ENCODE measurements around the gene EIF3B. TPM values are rescaled to one million over a fixed set of nuclear protein-coding genes. Genes with fewer than 3 reads are reported as not detected.

Gene EIF3B
- total RNA-seq, 1 donor from 2014 or later = 196 TPM

- intact Hi-C loops (cut with micrococcal nuclease) = no loop called here
These were observed 17.9 kb upstream of the EIF3B start for GRCh38 chr7:2336626-2337299.

GRCh38 chr7:2347351-2348063, 7.1 kb upstream of the EIF3B start:
- intact Hi-C loops (cut with micrococcal nuclease) = loop anchor here (1.0 to 2.0 kb wide), 2 partner anchors 683 to 768 kb away; no protein-coding TSS in a partner anchor

GRCh38 chr7:2350055-2350454, 4.6 kb upstream of the EIF3B start:
- intact Hi-C loops (cut with micrococcal nuclease) = no loop called here

GRCh38 chr7:2350861-2351260, 3.8 kb upstream of the EIF3B start:
- intact Hi-C loops (cut with micrococcal nuclease) = no loop called here

GRCh38 chr7:2353113-2353935, 1.3 kb upstream of the EIF3B start:
- intact Hi-C loops (cut with micrococcal nuclease) = no loop called here

- intact Hi-C loops (cut with micrococcal nuclease) = loop anchor here (1.0 to 2.0 kb wide), 7 partner anchors 40 to 821 kb away; partner anchors contain the start of genes BRAT1, CHST12, MAD1L1 and MRM2
These were observed 766 bp upstream of the EIF3B start for GRCh38 chr7:2353936-2354185.

GRCh38 chr7:2354939-2355704, 495 bp downstream of the EIF3B start:
- intact Hi-C loops (cut with micrococcal nuclease) = loop anchor here (1.0 to 2.0 kb wide), 7 partner anchors 41 to 822 kb away; partner anchors contain the start of genes BRAT1, CHST12, MAD1L1 and MRM2

GRCh38 chr7:2355705-2356008, 1.0 kb downstream of the EIF3B start:
- intact Hi-C loops (cut with micrococcal nuclease) = loop anchor here (2.0 kb wide), 2 partner anchors 113 to 823 kb away; partner anchors contain the start of genes MRM2 and NUDT1

GRCh38 chr7:2357165-2357564, 2.5 kb downstream of the EIF3B start:
- intact Hi-C loops (cut with micrococcal nuclease) = no loop called here

GRCh38 chr7:2357571-2357970, 2.9 kb downstream of the EIF3B start:
- intact Hi-C loops (cut with micrococcal nuclease) = no loop called here

GRCh38 chr7:2358968-2359527, 4.4 kb downstream of the EIF3B start:
- intact Hi-C loops (cut with micrococcal nuclease) = no loop called here

GRCh38 chr7:2359610-2360009, 5.0 kb downstream of the EIF3B start:
- intact Hi-C loops (cut with micrococcal nuclease) = no loop called here

- intact Hi-C loops (cut with micrococcal nuclease) = no loop called here
These were observed 6.2 kb downstream of the EIF3B start for GRCh38 chr7:2360796-2361195.

GRCh38 chr7:2362385-2363088, 7.9 kb downstream of the EIF3B start:
- intact Hi-C loops (cut with micrococcal nuclease) = no loop called here

GRCh38 chr7:2369139-2369538, 14.5 kb downstream of the EIF3B start:
- intact Hi-C loops (cut with micrococcal nuclease) = no loop called here

GRCh38 chr7:2371329-2371728, 16.7 kb downstream of the EIF3B start:
- intact Hi-C loops (cut with micrococcal nuclease) = no loop called here

GRCh38 chr7:2372724-2373123, 18.1 kb downstream of the EIF3B start:
- intact Hi-C loops (cut with micrococcal nuclease) = no loop called here

GRCh38 chr7:2373124-2373556, 18.5 kb downstream of the EIF3B start:
- intact Hi-C loops (cut with micrococcal nuclease) = no loop called here

GRCh38 chr7:2373646-2374045, 19.0 kb downstream of the EIF3B start:
- intact Hi-C loops (cut with micrococcal nuclease) = no loop called here

GRCh38 chr7:2374401-2374800, 19.8 kb downstream of the EIF3B start:
- intact Hi-C loops (cut with micrococcal nuclease) = no loop called here

Measured in T-helper 2 cell treated with Interferon-gamma antibody and Interleukin-4, amounts not matched to agents 100 ng/mL and 5 ng/mL, for 36 hours (primary cell).